ENCODE data around the gene TNFAIP2.
"Not testable (repeated sequence)": the region's sequence is repeated elsewhere in the genome, so short reads cannot be mapped to it uniquely, and the experiment has no call there.

TNFAIP2 gene

DNA sequence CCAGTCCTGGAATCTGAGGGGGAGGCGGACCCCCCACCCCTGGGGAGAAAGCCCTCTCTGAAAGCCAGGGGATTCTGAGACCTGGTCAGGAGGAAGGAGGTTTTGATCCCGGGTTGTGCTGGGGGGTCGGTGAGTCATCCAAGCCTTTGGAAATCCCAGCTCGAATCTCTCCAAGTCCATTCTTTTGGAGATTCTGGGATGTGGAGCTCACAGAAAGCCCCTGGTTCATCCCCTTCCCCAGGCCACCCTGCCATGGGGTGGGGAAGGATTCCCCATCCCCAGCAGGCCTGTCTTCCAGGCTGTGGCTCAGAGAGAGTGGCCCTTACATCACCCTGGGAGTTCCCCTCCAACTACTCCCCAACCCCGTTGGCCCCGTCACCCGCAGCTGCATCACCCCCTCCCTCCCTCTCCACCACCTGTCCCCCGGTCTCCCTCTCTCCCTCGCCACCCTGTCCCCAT, 14.5 kb upstream of the TNFAIP2 start:
- TF ChIP-seq GATA1 (IDR thresholded peaks at IDR 0.05; ENCODE audit: low read depth, low read length) (no peak), POLR2A (IDR thresholded peaks at IDR 0.05; ENCODE audit: low read length) (no peak)
- DNase-seq = no peak

- no peak for DNase-seq
- TF ChIP-seq POLR2A (IDR thresholded peaks at IDR 0.05; ENCODE audit: low read length) (no peak), GATA1 (IDR thresholded peaks at IDR 0.05; ENCODE audit: low read depth, low read length) (no peak)
Measured at GRCh38 chr14:103109535-103110441, 13.5 kb upstream of the TNFAIP2 start.

GRCh38 chr14:103110681-103111231, 12.5 kb upstream of the TNFAIP2 start:
- no peak for TF ChIP-seq POLR2A (IDR thresholded peaks at IDR 0.05; ENCODE audit: low read length)
- TF ChIP-seq GATA1 (IDR thresholded peaks at IDR 0.05; ENCODE audit: low read depth, low read length) = no peak
- no peak for DNase-seq

GRCh38 chr14:103111232-103111868, 11.9 kb upstream of the TNFAIP2 start:
- no peak for DNase-seq

GRCh38 chr14:103112400-103113243, 10.6 kb upstream of the TNFAIP2 start:
- TF ChIP-seq GATA1 (IDR thresholded peaks at IDR 0.05; ENCODE audit: low read depth, low read length) (no peak), POLR2A (IDR thresholded peaks at IDR 0.05; ENCODE audit: low read length) (no peak)
- DNase-seq = no peak

More at GRCh38 chr14:103111232-103111868, 11.9 kb upstream of the TNFAIP2 start:
- TF ChIP-seq POLR2A (IDR thresholded peaks at IDR 0.05; ENCODE audit: low read length) (no peak), GATA1 (IDR thresholded peaks at IDR 0.05; ENCODE audit: low read depth, low read length) (no peak)

- no peak for TF ChIP-seq POLR2A (IDR thresholded peaks at IDR 0.05; ENCODE audit: low read length)
- no peak for DNase-seq
Measured at GRCh38 chr14:103113303-103113702, 10.0 kb upstream of the TNFAIP2 start.

GRCh38 chr14:103113774-103114173, 9.5 kb upstream of the TNFAIP2 start:
- TF ChIP-seq GATA1 (IDR thresholded peaks at IDR 0.05; ENCODE audit: low read depth, low read length) = no peak
- TF ChIP-seq POLR2A (IDR thresholded peaks at IDR 0.05; ENCODE audit: low read length) = no peak

DNA sequence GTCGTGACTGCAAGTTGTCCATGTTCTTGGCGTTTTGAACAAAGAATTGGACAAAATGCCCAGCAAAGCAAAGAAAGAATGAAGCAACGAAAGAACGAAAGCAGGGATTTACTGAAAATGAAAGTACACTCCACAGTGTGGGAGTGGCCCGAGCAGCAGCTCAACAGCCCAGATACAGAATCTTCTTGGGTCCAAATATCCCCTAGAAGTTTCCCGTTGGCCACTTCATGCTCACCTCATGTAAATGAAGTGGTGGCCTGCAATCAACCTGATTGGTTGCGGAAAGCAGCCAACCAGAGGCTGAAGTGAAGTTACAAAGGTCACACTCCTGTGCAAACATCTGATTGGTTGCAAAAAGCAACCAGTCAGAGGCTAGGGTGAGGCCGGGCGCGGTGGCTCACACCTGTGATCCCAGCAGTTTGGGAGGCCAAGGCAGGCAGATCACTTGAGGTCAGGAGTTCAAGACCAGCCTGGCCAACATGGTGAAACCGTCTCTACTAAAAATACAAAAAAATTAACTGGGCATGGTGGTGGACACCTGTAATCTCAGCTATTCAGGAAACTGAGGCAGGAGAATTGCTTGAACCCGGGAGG, 8.1 kb upstream of the TNFAIP2 start:
- not testable (repeated sequence) for DNase-seq

More at GRCh38 chr14:103113774-103114173, 9.5 kb upstream of the TNFAIP2 start:
- no peak for DNase-seq

DNA sequence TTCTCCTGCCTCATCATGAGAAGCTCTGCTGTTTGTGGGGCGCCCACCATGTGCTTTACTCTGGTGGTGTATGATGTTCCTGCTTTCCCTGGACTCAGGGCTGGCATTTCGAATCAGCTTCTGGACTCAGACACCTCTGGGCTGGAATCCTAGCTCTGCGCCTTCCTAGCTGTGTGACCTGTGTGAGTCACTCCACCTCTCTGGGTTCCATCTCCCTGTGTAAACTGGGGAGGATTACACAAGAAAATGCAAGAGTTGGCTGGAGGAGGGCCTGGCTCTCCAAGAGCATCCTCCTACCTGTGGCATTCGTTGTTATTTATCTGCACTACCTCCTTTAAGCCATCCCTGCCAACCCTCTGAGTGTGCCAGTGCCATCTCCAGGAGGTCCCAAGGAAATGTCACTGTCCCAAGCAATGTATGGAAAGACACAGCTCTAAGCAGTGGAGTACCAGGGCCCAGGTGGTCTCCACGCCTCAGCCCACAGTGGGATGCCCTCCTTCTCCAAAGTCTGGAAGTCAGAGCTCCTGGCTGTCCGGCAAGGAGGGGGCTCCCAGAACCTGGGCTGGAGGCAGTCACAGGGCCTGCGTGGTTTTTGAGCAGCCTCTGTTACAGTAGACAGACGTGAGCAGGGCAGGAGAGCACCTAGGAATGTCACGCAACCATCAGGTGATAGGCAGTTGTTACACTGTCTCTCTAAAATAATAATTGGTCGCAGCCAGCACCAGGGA, 7.3 kb upstream of the TNFAIP2 start:
- TF ChIP-seq GATA1 (IDR thresholded peaks at IDR 0.05; ENCODE audit: low read depth, low read length) (no peak), POLR2A (IDR thresholded peaks at IDR 0.05; ENCODE audit: low read length) (no peak)
- DNase-seq = no peak

DNA sequence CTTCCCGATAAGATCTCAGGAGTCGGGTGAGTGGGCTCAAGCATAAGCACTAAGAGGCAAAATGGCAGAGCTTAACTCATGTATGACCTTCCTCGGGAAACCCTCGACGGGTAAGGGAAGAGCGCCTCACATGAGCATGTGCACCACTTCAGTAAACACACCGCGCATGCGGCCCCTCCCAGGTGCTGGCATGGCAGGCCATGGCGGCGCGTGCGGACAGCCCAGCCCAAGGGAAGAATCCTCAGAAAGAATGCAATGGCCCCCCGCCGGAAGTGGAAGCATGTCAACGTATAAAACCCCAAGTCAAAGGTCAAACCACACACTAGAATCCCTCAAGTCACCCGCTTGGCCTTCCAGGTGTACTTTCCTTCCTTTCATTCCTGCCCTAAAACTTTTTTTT, 6.6 kb upstream of the TNFAIP2 start:
- DNase-seq = no peak
- TF ChIP-seq GATA1 (IDR thresholded peaks at IDR 0.05; ENCODE audit: low read depth, low read length) = no peak

DNA sequence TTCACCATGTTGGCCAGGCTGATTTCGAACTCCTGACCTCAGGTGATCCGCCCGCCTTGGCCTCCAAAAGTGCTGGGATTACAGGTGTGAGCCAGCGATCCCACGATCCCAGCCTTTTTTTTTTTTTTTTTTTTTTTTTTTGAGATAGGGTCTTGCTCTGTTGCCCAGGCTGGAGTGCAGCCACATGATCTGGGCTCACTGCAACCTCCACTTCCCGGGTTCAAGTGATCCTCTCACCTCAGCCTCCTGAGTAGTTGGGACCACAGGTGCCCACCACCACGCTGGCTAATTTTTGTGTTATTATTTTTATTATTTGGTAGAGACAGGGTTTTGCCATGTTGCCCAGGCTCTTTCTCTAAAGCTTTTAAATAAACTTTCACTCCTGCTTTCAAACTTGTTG, 5.8 kb upstream of the TNFAIP2 start:
- not testable (repeated sequence) for DNase-seq

DNA sequence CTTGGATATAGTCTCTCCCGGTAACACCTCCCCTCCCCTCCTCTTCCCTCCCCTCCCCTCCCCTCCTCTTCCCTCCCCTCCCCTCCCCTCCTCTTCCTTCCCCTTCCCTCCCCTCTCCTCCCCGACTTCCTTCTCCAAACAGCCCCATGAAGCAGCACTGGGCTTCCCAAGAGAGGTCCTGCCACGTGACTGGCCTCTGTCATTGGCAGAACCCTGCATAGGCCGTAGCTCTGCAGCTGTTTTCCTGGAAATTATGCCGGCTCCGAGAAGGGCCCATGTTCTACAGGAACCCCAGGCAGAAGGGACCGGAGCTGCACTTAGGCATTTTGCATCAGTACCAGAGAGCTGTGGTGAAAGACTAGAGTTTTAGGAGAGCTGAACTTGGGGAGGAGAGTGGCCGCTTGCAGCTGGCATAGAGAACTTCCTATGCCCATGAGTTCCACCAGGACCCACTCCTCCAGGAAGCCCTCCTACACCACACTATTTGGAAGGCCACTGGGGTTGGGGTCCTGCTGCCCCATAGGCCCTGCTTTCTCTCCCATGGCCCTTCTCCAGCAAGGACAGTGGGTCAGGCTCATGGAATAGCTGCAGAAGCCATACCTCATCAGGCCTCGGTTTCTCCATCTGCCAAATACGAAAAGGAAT, 5.1 kb upstream of the TNFAIP2 start:
- TF ChIP-seq GATA1 (IDR thresholded peaks at IDR 0.05; ENCODE audit: low read depth, low read length) (no peak), POLR2A (IDR thresholded peaks at IDR 0.05; ENCODE audit: low read length) (no peak)
- DNase-seq = no peak
